22Rv1 (cell line): ENCODE results near the gene WNT9A.

ENCODE experiments used
- H3K27ac ChIP-seq: fragments of 450-650 bp; 2 replicates; pipeline ENCODE4 v1.5.1; 2017
- ZFX ChIP-seq: fragments of 450-650 bp; IDR thresholded peaks from 2 replicates; pipeline ENCODE4 v1.6.1; 2017; ENCODE audit warnings: antibody characterized with exemption, borderline replicate concordance
- TF ChIP-seq, protein P1 (sequence below): fragments of 450-650 bp; IDR thresholded peaks from 2 replicates; pipeline ENCODE4 v1.5.1; 2017; ENCODE audit warnings: mild to moderate bottlenecking

WNT9A gene

DNA sequence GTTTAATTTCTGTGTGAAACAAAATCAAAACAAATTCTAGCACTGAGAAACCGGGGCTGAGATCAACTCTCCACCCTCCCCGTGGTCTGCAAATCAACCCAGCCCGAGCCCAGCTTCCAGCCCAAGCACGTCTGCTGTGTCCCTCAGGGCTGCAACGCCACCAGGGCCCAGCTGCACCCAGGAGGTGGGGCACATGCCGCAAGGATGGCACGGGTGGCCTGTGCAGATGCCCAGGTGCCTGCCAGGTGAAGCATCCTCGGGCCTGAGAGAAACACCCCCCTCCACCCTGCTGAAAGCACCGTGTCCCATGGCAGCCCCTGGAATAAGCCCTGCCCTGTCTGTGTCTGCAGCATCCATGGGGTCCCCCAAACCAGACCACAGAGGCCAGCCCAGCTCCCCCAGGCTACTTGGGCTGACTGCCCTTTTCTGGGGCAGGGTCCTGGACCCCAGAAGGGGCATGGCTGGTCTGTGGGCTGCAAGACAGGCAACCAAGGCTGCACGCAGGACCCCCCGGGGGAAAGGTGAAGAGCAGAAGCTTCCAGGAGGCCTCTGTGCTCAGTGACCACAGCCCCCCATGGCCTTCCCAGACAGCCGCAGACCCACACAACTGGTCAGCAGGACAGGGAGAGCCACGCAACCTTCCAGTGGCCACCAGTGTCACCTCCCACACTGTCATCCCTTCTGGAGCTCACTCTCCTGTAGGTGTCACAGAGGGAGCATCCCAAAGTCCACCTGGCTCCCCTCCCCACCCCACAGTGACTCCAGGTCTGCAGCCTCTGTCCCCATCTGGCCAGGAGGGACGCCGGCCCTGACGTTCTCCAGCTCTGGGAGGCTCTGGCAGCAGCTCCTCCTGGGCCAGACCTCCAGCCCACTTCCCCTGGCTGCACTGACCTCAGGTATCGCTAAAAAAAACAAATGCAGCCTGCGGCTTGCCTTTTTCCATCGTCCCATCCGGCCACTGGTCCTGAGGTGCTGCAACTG is 7.7 kb downstream of the WNT9A start:
- no peak overlapping the region for H3K27ac ChIP-seq
- TF ChIP-seq, protein P1, sequence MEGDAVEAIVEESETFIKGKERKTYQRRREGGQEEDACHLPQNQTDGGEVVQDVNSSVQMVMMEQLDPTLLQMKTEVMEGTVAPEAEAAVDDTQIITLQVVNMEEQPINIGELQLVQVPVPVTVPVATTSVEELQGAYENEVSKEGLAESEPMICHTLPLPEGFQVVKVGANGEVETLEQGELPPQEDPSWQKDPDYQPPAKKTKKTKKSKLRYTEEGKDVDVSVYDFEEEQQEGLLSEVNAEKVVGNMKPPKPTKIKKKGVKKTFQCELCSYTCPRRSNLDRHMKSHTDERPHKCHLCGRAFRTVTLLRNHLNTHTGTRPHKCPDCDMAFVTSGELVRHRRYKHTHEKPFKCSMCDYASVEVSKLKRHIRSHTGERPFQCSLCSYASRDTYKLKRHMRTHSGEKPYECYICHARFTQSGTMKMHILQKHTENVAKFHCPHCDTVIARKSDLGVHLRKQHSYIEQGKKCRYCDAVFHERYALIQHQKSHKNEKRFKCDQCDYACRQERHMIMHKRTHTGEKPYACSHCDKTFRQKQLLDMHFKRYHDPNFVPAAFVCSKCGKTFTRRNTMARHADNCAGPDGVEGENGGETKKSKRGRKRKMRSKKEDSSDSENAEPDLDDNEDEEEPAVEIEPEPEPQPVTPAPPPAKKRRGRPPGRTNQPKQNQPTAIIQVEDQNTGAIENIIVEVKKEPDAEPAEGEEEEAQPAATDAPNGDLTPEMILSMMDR = no peak

DNA sequence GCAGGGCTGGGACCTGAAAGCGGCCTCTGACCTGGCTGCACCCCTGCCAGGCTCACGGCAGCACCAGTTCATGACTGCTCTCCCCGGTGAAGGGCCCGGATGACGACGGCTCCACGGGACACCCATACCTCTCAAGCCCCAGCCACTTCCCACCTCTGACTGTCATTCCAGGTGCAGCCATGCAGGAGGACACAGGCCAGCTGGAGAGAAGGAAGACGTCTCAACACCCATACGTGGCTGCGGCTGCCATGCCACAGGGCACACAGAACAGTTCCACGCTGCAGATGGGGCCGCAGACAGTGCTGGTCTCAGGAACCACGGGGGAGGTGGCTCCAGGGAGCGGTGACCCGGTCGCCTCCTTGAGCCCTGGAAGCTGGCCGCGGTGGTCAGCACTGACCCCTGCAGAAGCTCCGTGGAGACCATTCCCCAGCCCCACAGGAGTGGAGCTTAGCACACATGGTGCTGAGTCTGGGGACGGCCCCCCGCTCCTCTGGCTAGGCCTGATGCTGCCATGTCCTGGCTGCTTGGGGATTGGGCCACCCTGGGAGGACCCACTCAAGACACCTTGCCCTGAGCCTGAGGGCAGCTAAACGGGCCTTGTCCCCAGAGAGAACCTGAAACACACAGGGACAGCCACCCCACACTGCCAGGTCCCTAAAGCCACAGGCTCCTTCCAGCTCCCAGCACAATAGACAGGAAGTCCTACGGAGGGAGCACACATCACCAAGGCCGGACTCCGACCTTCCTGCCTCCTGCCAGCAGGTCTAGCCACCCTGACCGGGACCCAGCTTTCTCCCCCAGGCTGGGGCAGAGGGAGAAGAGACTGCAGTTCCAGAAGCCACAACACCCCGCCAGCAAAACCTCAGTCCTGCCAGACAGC is 8.6 kb downstream of the WNT9A start:
- TF ChIP-seq, protein P1 = no peak
- TF ChIP-seq ZFX = no peak

DNA sequence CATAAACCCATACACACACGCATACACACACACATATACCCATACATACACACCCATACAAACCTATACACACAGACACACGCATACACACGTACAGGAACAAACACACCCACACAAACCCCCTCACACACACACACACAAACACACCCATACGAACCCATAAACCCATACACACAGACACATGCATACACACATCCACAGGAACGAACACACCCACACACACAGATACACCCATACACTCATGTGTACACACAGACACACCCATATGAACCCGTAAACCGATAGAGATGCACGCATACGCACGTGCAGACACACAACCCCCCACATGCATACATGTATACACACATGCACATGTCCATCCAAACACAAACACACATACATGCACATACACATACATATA is 9.5 kb downstream of the WNT9A start:
- TF ChIP-seq, protein P1 = no peak
- no peak for TF ChIP-seq ZFX

More for the DNA sequence above, 8.6 kb downstream of the WNT9A start:
- no peak overlapping the region for H3K27ac ChIP-seq

DNA sequence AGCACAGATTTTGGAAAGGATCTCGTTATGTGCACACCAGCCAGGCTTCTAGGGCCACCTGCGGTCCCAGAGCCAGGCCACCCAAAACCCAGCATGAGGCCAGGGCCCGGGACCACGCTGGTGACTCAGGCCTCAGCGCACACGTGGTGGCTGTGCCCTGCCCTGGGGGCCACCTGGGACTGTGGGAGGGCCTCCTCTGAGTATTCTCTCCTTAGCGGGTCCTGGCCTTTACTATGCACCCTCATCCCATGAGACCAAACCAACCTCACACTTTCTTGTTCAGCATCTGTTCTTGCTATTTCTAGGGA is 9.9 kb downstream of the WNT9A start:
- TF ChIP-seq, protein P1 = no peak
- TF ChIP-seq ZFX = no peak
- no peak overlapping the region for H3K27ac ChIP-seq

More for the DNA sequence above, 9.5 kb downstream of the WNT9A start:
- H3K27ac ChIP-seq = no peak overlapping the region

DNA sequence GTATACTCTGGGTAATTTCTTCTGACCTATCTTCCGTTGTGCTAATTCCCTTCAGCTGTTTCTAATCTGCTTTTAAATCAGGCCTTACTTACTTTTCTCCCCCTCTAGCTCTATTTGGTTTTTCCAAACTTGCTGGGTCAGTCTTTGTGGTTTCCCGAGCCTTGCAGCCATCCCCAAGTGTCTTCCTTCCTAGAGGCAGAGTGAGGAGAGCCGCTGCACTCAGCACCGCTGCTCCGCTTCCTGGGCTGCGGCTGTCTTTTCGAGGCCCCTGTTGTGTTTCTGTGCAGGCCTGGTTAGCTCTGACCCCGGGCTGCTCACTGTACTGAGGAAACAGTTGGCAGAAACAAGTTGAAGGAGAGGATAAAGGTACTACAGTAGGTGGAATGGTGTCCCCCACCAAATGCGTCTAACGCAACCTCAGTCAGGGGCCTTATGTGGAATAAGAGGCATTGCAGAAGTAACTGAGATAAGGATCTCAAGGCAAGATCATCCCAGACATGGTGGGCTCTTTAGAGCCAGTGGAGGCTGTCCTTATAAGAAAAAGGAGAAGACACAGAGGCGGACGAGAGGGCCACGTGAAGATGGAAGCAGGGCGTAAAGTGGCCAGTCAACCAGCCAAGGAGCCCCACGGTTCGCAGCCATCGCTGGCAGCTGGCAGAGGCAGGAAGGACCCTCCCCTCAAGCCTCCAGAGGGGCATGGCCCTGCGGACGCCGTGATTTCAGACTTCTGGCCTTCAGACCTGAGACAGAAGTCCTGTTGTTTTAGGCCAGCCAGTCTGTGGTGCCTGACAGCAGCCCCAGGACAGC is 10.5 kb downstream of the WNT9A start:
- TF ChIP-seq ZFX = no peak
- TF ChIP-seq, protein P1 = no peak
- no peak overlapping the region for H3K27ac ChIP-seq

DNA sequence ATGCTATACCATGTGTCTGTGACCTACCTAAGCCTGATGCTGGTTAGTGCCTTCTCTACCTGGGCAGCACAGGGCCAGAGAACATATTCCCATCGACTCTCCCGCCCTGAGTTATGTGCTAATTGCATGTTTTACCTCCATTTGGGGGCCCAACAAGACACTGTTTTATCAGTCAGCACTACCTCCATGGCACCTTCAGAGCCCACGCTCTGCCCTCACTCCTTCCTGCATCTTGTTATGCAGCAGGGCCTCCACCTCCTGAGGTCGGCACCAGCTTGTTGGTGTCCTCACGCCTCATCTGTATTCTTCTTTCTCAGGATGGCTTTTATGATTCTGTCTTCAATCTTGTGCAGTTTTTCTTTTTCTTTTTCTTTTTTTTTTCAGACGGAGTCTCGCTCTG is 11.9 kb downstream of the WNT9A start:
- no peak for TF ChIP-seq ZFX
- TF ChIP-seq, protein P1 = no peak

More for the DNA sequence above, 11.9 kb downstream of the WNT9A start:
- H3K27ac ChIP-seq = no peak overlapping the region
